Measurements from ENCODE around the gene FRMD3.

FRMD3 gene

DNA sequence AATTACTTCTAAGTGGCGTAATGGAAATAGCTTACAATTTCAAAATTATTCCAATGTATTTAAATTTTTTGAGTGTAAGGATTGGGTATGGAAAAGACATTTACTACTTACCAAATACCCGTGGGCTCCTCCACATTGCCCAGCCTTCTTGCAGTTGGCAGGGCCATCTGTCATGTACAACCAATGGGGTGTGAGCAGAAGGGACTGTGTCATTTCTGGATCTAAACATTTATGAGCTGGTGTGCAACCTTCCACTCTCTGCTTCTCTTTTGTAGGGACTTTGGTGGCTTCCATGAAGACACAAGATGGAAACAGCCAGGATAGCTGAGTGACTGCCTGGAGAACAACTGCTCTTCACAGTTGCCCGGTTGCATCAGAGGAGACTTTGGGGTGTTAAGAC lies 40.8 kb downstream of the FRMD3 start:
- Histone ChIP-seq H3K36me3 (ENCODE audit: control insufficient read depth, insufficient read depth, low read length) (no peaks in the 10 kb centered on the region), H3K4me3 (ENCODE audit: low read depth, low read length) (no peak overlapping the region), H3K9ac (ENCODE audit: low read depth, low read length) (no peak overlapping the region), H3K27me3 (ENCODE audit: control insufficient read depth, insufficient read depth, low read length) (no peaks in the 10 kb centered on the region), H3K9me3 (ENCODE audit: control insufficient read depth, insufficient read depth, low read length) (no peaks in the 10 kb centered on the region), H3K4me1 (ENCODE audit: control insufficient read depth, insufficient read depth, low read length) (no peaks in the 10 kb centered on the region), H3K27ac (ENCODE audit: low read depth, low read length) (no peak overlapping the region)

DNA sequence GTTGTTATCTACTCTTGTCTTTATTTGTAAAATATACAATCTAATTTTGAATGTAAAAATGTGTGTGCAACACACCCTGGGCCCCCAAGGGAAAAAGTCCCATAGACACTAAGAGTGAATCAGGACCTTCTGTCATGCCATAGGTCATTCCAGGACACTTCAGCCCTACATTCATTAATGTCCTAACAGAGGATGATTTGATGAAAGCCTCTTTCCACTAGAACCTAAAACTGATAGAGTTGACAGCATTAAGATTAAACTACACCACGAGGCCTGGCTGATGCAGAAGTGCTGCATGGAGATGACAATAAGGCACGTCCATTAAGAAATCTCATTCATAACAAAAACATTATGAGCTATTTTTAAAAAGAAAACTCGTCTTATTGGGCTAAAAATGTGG lies 46.2 kb downstream of the FRMD3 start:
- Histone ChIP-seq H3K9me3 (ENCODE audit: control insufficient read depth, insufficient read depth, low read length) (no peaks in the 10 kb centered on the region), H3K27me3 (ENCODE audit: control insufficient read depth, insufficient read depth, low read length) (no peaks in the 10 kb centered on the region)

DNA sequence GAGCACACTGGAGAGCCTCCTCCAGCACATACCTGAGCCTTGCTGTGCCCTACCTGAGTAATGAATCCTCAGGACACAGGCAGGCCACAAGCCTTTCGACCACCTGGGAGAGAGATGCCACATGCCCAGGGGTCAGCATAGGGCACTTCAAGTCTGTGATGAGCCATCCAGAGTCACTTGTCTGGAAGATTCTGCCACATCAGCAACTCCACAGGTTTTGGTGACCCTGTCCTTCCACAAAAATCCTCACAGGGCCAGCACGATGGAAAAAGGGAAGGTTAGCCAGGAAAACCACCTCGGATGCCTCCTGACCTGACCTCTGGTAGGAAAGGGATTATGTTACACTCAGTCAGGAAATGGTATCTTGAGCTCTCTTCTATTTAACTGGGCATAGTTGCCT lies 46.8 kb downstream of the FRMD3 start:
- Histone ChIP-seq H3K4me3 (ENCODE audit: low read depth, low read length) (no peak overlapping the region), H3K9me3 (ENCODE audit: control insufficient read depth, insufficient read depth, low read length) (no peaks in the 10 kb centered on the region), H3K4me1 (ENCODE audit: control insufficient read depth, insufficient read depth, low read length) (no peaks in the 10 kb centered on the region), H3K27ac (ENCODE audit: low read depth, low read length) (no peak overlapping the region), H3K9ac (ENCODE audit: low read depth, low read length) (no peak overlapping the region), H3K27me3 (ENCODE audit: control insufficient read depth, insufficient read depth, low read length) (no peaks in the 10 kb centered on the region), H3K36me3 (ENCODE audit: control insufficient read depth, insufficient read depth, low read length) (no peaks in the 10 kb centered on the region)

More for the DNA sequence above, 46.2 kb downstream of the FRMD3 start:
- Histone ChIP-seq H3K4me3 (ENCODE audit: low read depth, low read length) (no peak overlapping the region), H3K9ac (ENCODE audit: low read depth, low read length) (no peak overlapping the region), H3K27ac (ENCODE audit: low read depth, low read length) (no peak overlapping the region), H3K4me1 (ENCODE audit: control insufficient read depth, insufficient read depth, low read length) (no peaks in the 10 kb centered on the region), H3K36me3 (ENCODE audit: control insufficient read depth, insufficient read depth, low read length) (no peaks in the 10 kb centered on the region)

DNA sequence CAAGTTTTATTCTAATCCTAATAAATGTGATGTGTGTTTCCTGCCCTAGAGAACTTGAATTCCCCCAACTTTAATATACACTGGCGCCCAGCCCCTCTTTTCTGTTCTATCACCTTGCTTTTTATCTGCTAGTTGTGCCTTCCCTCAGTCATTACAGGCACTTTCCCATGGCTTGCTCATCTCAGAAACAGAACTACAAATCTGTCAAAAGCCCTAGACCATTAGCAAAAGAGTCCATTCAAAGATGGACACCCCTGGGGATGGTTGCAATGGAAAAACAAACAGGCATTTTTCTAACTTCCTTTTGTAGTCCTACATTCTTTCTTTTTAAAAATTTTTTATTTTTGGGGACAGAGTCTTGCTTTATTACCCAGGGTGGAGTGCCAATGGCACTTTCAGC lies 48.2 kb downstream of the FRMD3 start:
- Histone ChIP-seq H3K9me3 (ENCODE audit: control insufficient read depth, insufficient read depth, low read length) (no peaks in the 10 kb centered on the region), H3K9ac (ENCODE audit: low read depth, low read length) (no peak overlapping the region), H3K27ac (ENCODE audit: low read depth, low read length) (no peak overlapping the region), H3K27me3 (ENCODE audit: control insufficient read depth, insufficient read depth, low read length) (no peaks in the 10 kb centered on the region), H3K4me3 (ENCODE audit: low read depth, low read length) (no peak overlapping the region), H3K4me1 (ENCODE audit: control insufficient read depth, insufficient read depth, low read length) (no peaks in the 10 kb centered on the region), H3K36me3 (ENCODE audit: control insufficient read depth, insufficient read depth, low read length) (no peaks in the 10 kb centered on the region)

DNA sequence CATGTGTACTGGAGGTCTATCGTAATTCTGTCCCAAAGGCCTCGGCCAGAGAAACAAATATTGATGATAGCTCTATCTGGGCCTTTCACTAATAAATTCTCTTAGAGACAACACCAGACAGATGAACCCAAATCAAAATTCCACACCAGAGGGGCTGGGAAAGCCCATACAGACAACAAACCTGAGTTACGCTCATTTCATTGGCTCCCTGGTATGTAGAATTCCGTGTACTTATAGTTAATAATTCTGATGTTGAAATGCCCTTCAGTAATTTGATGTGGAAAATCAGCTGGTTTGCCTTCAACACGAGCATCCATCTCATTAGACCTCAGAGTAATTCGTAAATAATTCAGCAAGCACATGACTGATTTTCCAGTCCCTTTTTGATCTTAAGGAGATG lies 53.2 kb downstream of the FRMD3 start:
- Histone ChIP-seq H3K27me3 (ENCODE audit: control insufficient read depth, insufficient read depth, low read length) (no peaks in the 10 kb centered on the region), H3K4me1 (ENCODE audit: control insufficient read depth, insufficient read depth, low read length) (no peaks in the 10 kb centered on the region), H3K9me3 (ENCODE audit: control insufficient read depth, insufficient read depth, low read length) (no peaks in the 10 kb centered on the region), H3K27ac (ENCODE audit: low read depth, low read length) (no peak overlapping the region), H3K36me3 (ENCODE audit: control insufficient read depth, insufficient read depth, low read length) (no peaks in the 10 kb centered on the region), H3K9ac (ENCODE audit: low read depth, low read length) (no peak overlapping the region), H3K4me3 (ENCODE audit: low read depth, low read length) (no peak overlapping the region)

DNA sequence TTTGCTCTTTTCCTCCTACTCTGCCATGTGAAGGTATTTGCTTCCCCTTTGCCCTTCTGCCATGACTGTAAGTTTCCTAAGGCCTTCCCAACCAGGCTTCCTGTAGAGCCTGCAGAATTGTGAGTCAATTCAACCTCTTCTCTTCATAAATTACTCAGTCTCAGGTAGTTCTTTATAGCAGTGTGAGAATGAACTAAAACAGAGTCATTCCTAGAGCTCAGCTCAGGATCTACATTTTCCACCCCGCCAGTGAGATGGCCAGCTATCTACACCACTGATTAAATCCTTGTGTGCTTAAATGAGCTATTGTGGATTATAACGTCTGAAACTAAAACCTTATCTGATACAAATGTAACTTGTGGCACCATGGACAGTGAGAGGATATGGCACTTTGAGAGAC lies 55.0 kb downstream of the FRMD3 start:
- Histone ChIP-seq H3K27me3 (ENCODE audit: control insufficient read depth, insufficient read depth, low read length) (no peaks in the 10 kb centered on the region), H3K9me3 (ENCODE audit: control insufficient read depth, insufficient read depth, low read length) (no peaks in the 10 kb centered on the region), H3K9ac (ENCODE audit: low read depth, low read length) (no peak overlapping the region), H3K4me3 (ENCODE audit: low read depth, low read length) (no peak overlapping the region), H3K4me1 (ENCODE audit: control insufficient read depth, insufficient read depth, low read length) (no peaks in the 10 kb centered on the region), H3K27ac (ENCODE audit: low read depth, low read length) (no peak overlapping the region), H3K36me3 (ENCODE audit: control insufficient read depth, insufficient read depth, low read length) (no peaks in the 10 kb centered on the region)

DNA sequence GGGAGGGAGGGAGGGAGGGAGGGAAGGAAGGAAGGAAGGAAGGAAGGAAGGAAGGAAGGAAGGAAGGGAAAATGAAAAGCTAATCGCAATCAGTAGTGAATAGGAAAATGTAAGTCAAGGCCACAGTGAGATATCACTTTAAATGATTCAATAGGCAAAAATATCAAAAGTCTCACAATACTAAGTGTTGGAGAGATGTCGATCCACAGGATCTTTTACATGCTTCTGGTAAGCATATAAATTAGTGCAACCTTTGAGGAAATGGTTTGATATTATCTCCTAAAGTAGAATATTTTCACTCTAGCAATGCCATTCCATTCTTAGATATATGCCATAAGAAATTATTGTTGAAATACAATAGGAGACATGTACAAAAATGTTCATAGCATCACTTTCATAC lies 58.4 kb downstream of the FRMD3 start:
- Histone ChIP-seq H3K4me3 (ENCODE audit: low read depth, low read length) (no peak overlapping the region), H3K9me3 (ENCODE audit: control insufficient read depth, insufficient read depth, low read length) (no peaks in the 10 kb centered on the region), H3K27me3 (ENCODE audit: control insufficient read depth, insufficient read depth, low read length) (no peaks in the 10 kb centered on the region), H3K27ac (ENCODE audit: low read depth, low read length) (no peak overlapping the region), H3K9ac (ENCODE audit: low read depth, low read length) (no peak overlapping the region), H3K36me3 (ENCODE audit: control insufficient read depth, insufficient read depth, low read length) (no peaks in the 10 kb centered on the region), H3K4me1 (ENCODE audit: control insufficient read depth, insufficient read depth, low read length) (no peaks in the 10 kb centered on the region)

DNA sequence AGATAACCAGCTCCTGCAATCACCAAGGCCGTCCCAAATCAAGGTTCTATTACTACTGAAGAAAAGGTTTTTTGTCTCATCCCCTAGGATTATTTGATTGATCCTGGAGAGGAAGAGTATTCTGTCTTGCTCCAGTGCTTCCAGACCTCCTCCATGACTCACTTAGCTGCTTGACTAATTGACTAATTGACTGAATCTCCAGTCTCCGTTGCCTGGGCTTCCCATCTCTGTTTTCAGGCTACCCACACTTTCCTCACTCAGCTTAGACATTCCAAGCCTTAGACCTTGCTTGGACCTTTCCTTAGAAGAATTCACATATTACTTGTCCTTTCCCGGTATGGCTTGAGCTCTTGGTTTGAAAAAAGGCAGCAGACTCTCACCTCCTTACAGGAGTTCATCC lies 60.6 kb downstream of the FRMD3 start:
- H3K9me3 ChIP-seq (ENCODE audit: control insufficient read depth, insufficient read depth, low read length) = no peaks in the 10 kb centered on the region
- H3K4me1 ChIP-seq (ENCODE audit: control insufficient read depth, insufficient read depth, low read length) = no peaks in the 10 kb centered on the region
- H3K4me3 ChIP-seq (ENCODE audit: low read depth, low read length) = no peak overlapping the region
- H3K36me3 ChIP-seq (ENCODE audit: control insufficient read depth, insufficient read depth, low read length) = no peaks in the 10 kb centered on the region
- H3K27me3 ChIP-seq (ENCODE audit: control insufficient read depth, insufficient read depth, low read length) = no peaks in the 10 kb centered on the region
- no peak overlapping the region for H3K27ac ChIP-seq (ENCODE audit: low read depth, low read length)
- no peak overlapping the region for H3K9ac ChIP-seq (ENCODE audit: low read depth, low read length)

DNA sequence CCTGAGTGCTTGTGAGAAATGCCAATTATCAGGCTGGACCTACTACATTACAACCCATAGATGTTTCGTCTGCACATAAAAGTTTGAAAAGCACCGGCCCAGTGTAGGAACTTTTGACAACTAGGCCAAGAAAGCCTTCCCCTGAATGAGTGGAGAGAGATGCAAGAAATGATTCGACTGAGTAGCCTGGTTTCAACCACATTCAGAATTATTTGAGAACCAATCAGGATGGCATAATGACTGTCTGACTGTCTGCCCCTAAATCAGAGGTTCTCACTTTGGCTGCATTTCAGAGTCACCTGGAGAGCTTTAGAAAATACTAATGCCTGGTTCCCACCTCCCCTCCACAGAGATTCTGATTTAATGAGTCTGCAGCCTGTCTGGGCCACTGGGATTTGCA lies 61.1 kb downstream of the FRMD3 start:
- H3K4me3 ChIP-seq (ENCODE audit: low read depth, low read length) = no peak overlapping the region
- H3K4me1 ChIP-seq (ENCODE audit: control insufficient read depth, insufficient read depth, low read length) = no peaks in the 10 kb centered on the region
- no peaks in the 10 kb centered on the region for H3K27me3 ChIP-seq (ENCODE audit: control insufficient read depth, insufficient read depth, low read length)
- H3K36me3 ChIP-seq (ENCODE audit: control insufficient read depth, insufficient read depth, low read length) = no peaks in the 10 kb centered on the region
- H3K9me3 ChIP-seq (ENCODE audit: control insufficient read depth, insufficient read depth, low read length) = no peaks in the 10 kb centered on the region
- no peak overlapping the region for H3K27ac ChIP-seq (ENCODE audit: low read depth, low read length)
- no peak overlapping the region for H3K9ac ChIP-seq (ENCODE audit: low read depth, low read length)

DNA sequence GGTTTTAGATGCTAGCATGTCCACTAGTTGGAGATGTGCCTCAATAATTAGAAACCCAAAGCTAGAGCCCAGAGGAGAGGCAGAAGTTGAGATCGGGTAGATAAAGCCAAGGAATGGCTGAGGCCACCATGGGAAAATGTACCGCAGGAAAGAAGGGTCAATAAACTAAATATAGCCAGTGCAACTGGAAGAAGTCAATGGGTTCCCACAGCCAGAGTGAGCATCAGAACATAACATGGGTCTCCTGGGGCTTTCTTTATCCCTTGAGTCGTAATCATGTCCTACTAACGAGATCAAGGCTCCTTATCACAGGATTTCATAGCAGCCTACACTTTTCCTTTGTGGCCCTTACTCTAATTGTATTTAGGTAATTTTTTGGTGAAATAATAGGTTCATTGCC lies 61.7 kb downstream of the FRMD3 start:
- Histone ChIP-seq H3K4me1 (ENCODE audit: control insufficient read depth, insufficient read depth, low read length) (no peaks in the 10 kb centered on the region), H3K4me3 (ENCODE audit: low read depth, low read length) (no peak overlapping the region), H3K27ac (ENCODE audit: low read depth, low read length) (no peak overlapping the region), H3K9me3 (ENCODE audit: control insufficient read depth, insufficient read depth, low read length) (no peaks in the 10 kb centered on the region), H3K27me3 (ENCODE audit: control insufficient read depth, insufficient read depth, low read length) (no peaks in the 10 kb centered on the region), H3K9ac (ENCODE audit: low read depth, low read length) (no peak overlapping the region), H3K36me3 (ENCODE audit: control insufficient read depth, insufficient read depth, low read length) (no peaks in the 10 kb centered on the region)

DNA sequence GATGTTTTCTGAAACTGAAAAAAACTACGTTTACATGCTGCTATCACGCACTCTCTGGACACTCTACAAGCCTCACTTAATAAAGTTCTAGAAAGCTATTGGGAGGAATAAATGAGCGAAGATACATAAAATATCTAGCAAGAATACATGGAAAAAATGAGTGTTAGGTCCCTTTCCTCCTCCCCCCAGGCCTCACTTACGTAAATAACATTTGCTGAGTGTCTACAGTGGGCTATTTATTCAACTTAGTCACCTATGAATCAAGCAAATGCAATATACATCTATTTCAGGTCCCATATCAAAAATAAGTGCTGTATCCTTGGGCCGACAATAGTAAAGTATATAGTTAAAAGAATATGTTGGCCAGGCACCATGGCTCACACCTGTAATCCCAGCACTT lies 62.5 kb downstream of the FRMD3 start:
- Histone ChIP-seq H3K4me1 (ENCODE audit: control insufficient read depth, insufficient read depth, low read length) (no peaks in the 10 kb centered on the region), H3K27ac (ENCODE audit: low read depth, low read length) (no peak overlapping the region), H3K9ac (ENCODE audit: low read depth, low read length) (no peak overlapping the region), H3K36me3 (ENCODE audit: control insufficient read depth, insufficient read depth, low read length) (no peaks in the 10 kb centered on the region), H3K9me3 (ENCODE audit: control insufficient read depth, insufficient read depth, low read length) (no peaks in the 10 kb centered on the region), H3K27me3 (ENCODE audit: control insufficient read depth, insufficient read depth, low read length) (no peaks in the 10 kb centered on the region), H3K4me3 (ENCODE audit: low read depth, low read length) (no peak overlapping the region)

DNA sequence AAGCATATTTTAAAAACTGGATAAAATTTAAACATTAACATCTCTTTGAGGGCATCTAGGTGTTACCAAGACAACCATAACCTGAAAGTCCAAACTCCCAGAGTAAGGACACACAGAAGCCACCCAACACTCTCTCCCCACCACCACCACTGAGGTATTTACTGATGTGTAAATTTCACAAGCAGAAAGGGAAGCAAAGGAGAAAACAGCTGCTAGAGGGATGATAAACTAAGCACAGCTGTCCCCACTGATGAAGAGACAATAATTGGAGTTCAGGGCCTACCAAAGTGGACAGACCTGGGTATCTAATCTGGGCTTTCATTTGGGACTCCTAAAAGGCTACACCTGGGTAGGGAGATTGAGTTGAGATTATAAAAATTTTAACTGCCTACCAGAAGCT lies 63.6 kb downstream of the FRMD3 start:
- Histone ChIP-seq H3K4me1 (ENCODE audit: control insufficient read depth, insufficient read depth, low read length) (peaks cover 3% of the 10 kb centered on the region), H3K27me3 (ENCODE audit: control insufficient read depth, insufficient read depth, low read length) (no peaks in the 10 kb centered on the region), H3K36me3 (ENCODE audit: control insufficient read depth, insufficient read depth, low read length) (no peaks in the 10 kb centered on the region), H3K9me3 (ENCODE audit: control insufficient read depth, insufficient read depth, low read length) (no peaks in the 10 kb centered on the region), H3K9ac (ENCODE audit: low read depth, low read length) (no peak overlapping the region), H3K27ac (ENCODE audit: low read depth, low read length) (no peak overlapping the region), H3K4me3 (ENCODE audit: low read depth, low read length) (no peak overlapping the region)
